Endothelial cell of umbilical vein (primary cell): ENCODE results near the gene GLIPR1L1.

ENCODE experiments used
- JUN ChIP-seq: IDR thresholded peaks from 2 replicates; pipeline ENCODE4 v1.6.1; 2011; ENCODE audit warnings: borderline replicate concordance, low read depth; ENCODE audit not compliant: insufficient read length, insufficient read depth
- POLR2AphosphoS5 ChIP-seq: IDR thresholded peaks from 2 replicates; pipeline ENCODE4 v1.6.1; 2012; ENCODE audit warnings: low read depth, mild to moderate bottlenecking, control low read depth, low read length, moderate library complexity; ENCODE audit not compliant: insufficient read depth
- TF ChIP-seq, protein P1 (sequence below), 2 donors: IDR thresholded peaks; 1 replicate in 1 of 2; 2 replicates in 1 of 2; pipeline ENCODE4 v1.5.1; 2011; ENCODE audit warnings: low read length in 2 of 2, mild to moderate bottlenecking in 2 of 2, moderate library complexity in 2 of 2, control low read depth in 1 of 2, inconsistent platforms in 1 of 2, low read depth in 1 of 2; ENCODE audit not compliant: insufficient read depth in 1 of 2; ENCODE audit errors: extremely low read depth in 1 of 2

GRCh38 chr12:75302781-75303180 lies 31.7 kb upstream of the GLIPR1L1 start:
- TF ChIP-seq, protein P1, sequence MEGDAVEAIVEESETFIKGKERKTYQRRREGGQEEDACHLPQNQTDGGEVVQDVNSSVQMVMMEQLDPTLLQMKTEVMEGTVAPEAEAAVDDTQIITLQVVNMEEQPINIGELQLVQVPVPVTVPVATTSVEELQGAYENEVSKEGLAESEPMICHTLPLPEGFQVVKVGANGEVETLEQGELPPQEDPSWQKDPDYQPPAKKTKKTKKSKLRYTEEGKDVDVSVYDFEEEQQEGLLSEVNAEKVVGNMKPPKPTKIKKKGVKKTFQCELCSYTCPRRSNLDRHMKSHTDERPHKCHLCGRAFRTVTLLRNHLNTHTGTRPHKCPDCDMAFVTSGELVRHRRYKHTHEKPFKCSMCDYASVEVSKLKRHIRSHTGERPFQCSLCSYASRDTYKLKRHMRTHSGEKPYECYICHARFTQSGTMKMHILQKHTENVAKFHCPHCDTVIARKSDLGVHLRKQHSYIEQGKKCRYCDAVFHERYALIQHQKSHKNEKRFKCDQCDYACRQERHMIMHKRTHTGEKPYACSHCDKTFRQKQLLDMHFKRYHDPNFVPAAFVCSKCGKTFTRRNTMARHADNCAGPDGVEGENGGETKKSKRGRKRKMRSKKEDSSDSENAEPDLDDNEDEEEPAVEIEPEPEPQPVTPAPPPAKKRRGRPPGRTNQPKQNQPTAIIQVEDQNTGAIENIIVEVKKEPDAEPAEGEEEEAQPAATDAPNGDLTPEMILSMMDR (IDR thresholded peaks at IDR 0.05; ENCODE audit: extremely low read depth in 1 of 2, insufficient read depth in 1 of 2, low read depth in 1 of 2, low read length in 2 of 2), result no peak
- no peak for TF ChIP-seq POLR2AphosphoS5
- TF ChIP-seq JUN, result no peak
